ENCODE results near the gene QPRT.
"Not testable (repeated sequence)": the region's sequence is repeated elsewhere in the genome, so short reads cannot be mapped to it uniquely, and the experiment has no call there.

QPRT gene

DNA sequence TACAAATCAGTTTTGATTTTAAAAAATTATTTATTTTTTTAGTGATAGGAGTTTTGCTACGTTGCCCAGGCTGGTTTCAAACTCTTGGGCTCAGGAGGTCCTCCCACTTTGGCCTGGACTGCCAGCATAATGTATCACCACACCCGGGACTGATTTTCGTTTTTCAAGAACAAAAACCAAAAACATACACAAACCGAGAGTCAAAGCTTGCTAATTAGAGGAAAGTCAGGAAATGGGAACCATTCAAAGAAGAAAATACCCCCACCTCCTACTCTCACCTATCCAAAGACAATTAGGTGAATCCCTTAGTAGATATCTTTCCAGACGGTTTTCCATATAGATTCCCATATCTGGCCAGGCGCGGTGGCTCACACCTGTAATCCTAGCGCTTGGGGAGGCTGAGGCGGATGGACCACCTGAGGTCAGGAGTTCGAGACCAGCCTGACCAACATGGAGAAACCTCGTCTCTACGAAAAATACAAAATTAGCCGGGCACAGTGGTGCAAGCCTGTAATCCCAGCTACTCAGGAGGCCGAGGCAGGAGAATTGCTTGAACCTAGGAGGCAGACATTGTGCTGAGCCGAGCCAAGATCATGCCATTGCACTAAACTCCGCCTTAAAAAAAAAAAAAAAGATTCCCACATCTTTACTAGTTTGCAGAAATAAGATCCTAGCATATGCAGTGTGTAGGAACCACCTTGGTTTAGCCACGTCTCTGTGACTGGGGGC, 16.8 kb upstream of the QPRT start:
- Histone ChIP-seq H3K27ac (peak overlapping the region in 13 of 21 experiments; percentile 14 to 96 (median 79)), H3K4me3 (peak overlapping the region in 6 of 7 experiments; percentile 21 to 48 (median 30))

DNA sequence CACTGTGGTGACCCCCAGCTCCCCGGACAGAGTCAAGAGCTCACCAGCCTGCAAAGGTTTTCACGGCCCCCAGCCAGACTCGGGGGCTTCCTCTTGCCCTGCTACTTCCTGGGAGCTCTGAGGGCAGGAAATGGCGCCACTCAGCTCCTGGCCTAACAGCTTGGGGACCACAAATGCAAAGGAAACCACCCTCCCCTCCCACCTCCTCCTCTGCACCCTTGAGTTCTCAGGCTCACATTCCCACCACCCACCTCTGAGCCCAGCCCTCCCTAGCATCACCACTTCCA, 16.3 kb upstream of the QPRT start:
- H3K27ac ChIP-seq = peak overlapping the region in 17 of 21 experiments; percentile 14 to 96 (median 71)
- H3K4me3 ChIP-seq = peak overlapping the region in 6 of 7 experiments; percentile 21 to 48 (median 30)

GRCh38 chr16:29663016-29663806, 15.8 kb upstream of the QPRT start, which contains the start of gene SPN:
Gene SPN (plus strand): TSS chr16:29663247. CDS start chr16:29663729, 482 bp downstream.
- Histone ChIP-seq H3K4me3 (peak within 1 kb of the TSS; percentile 21 to 48 (median 25)), H3K27ac (peak within 1 kb of the TSS in 18 of 21 experiments; percentile 14 to 96 (median 70))

DNA sequence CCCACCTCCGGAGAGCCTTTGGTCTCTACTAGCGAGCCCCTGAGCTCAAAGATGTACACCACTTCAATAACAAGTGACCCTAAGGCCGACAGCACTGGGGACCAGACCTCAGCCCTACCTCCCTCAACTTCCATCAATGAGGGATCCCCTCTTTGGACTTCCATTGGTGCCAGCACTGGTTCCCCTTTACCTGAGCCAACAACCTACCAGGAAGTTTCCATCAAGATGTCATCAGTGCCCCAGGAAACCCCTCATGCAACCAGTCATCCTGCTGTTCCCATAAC, 15.2 kb upstream of the QPRT start:
- peak overlapping the region; percentile 21 to 48 (median 25) for H3K4me3 ChIP-seq
- peak overlapping the region in 16 of 21 experiments; percentile 7 to 96 (median 73) for H3K27ac ChIP-seq

DNA sequence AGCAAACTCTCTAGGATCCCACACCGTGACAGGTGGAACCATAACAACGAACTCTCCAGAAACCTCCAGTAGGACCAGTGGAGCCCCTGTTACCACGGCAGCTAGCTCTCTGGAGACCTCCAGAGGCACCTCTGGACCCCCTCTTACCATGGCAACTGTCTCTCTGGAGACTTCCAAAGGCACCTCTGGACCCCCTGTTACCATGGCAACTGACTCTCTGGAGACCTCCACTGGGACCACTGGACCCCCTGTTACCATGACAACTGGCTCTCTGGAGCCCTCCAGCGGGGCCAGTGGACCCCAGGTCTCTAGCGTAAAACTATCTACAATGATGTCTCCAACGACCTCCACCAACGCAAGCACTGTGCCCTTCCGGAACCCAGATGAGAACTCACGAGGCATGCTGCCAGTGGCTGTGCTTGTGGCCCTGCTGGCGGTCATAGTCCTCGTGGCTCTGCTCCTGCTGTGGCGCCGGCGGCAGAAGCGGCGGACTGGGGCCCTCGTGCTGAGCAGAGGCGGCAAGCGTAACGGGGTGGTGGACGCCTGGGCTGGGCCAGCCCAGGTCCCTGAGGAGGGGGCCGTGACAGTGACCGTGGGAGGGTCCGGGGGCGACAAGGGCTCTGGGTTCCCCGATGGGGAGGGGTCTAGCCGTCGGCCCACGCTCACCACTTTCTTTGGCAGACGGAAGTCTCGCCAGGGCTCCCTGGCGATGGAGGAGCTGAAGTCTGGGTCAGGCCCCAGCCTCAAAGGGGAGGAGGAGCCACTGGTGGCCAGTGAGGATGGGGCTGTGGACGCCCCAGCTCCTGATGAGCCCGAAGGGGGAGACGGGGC, 14.7 kb upstream of the QPRT start:
- peak overlapping the region in 15 of 21 experiments; percentile 31 to 96 (median 71) for H3K27ac ChIP-seq
- peak overlapping the region; percentile 21 to 48 (median 25) for H3K4me3 ChIP-seq

- Histone ChIP-seq H3K27ac (peak overlapping the region in 13 of 21 experiments; percentile 2 to 96 (median 71)), H3K4me3 (peak overlapping the region; percentile 7 to 48 (median 24))
These were observed 13.5 kb upstream of the QPRT start for GRCh38 chr16:29665294-29666077.

DNA sequence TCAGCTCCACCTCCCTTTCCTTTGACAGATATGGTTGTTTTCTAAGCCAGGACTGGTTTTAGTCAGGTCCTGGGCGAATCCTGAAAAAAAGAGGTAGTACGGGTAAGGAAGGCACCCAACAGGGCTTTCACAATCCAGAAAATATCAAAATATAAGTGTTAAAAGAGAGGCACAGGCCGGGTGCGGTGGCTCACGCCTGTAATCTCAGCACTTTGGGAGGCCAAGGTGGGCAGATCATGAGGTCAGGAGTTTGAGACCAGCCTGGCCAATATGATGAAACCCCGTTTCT, 11.7 kb upstream of the QPRT start:
- not testable (repeated sequence) for H3K4me3 ChIP-seq
- peak overlapping the region in 6 of 21 experiments; percentile 2 to 96 (median 54) for H3K27ac ChIP-seq

- no peak overlapping the region for H3K4me3 ChIP-seq
- H3K27ac ChIP-seq = peak overlapping the region in 2 of 21 experiments; percentile 50 to 96
These were observed 11.2 kb upstream of the QPRT start for GRCh38 chr16:29667755-29668154.

- Histone ChIP-seq H3K27ac (no peak overlapping the region), H3K4me3 (no peak overlapping the region)
These were observed 10.7 kb upstream of the QPRT start for GRCh38 chr16:29668267-29668666.

DNA sequence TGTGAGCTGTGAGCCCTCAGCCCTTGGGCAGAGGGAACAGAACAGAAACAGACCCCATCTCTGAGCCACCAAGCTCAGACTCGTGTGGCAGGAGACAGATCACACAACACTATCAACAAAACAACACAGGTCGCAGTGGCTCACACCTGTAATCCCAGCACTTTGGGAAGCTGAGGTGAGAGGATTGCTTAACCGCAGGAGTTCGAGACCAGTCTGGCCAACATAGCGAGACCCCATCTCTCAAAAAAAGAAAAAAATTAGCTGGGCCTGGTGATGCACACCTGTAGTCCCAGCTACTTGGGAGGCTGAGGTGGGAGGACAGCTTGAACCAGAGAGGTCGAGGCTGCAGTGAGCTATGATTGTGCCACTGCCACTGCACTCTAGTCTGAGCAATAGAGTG, 5.5 kb upstream of the QPRT start:
- Histone ChIP-seq H3K4me3 (no peak overlapping the region), H3K27ac (no peak overlapping the region)

DNA sequence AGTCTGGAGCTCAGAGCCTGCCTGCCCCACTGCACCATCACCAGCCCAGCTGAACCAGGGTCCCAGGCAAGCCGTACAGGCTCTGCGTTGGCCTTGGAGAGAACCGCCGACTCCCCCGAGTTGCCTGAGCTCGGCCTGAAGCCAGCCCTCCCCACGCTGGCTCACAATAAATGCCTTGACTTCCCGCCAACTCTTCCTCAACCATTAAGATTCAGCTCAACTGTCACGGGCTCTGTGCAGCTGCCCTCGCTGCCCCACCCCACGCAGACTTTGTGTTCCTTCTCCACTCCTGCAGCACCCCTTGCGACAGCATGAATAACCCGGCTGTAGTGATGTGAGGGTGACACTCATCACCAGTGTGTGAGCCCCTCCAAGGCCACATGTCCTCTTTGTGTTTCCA, 4.8 kb upstream of the QPRT start:
- no peak overlapping the region for H3K27ac ChIP-seq
- no peak overlapping the region for H3K4me3 ChIP-seq

GRCh38 chr16:29675811-29676643, 3.0 kb upstream of the QPRT start:
- H3K27ac ChIP-seq = no peak overlapping the region

GRCh38 chr16:29676989-29677785, 1.8 kb upstream of the QPRT start:
- H3K27ac ChIP-seq = no peak overlapping the region
- H3K4me3 ChIP-seq = no peak overlapping the region

More at GRCh38 chr16:29675811-29676643, 3.0 kb upstream of the QPRT start:
- no peak overlapping the region for H3K4me3 ChIP-seq

DNA sequence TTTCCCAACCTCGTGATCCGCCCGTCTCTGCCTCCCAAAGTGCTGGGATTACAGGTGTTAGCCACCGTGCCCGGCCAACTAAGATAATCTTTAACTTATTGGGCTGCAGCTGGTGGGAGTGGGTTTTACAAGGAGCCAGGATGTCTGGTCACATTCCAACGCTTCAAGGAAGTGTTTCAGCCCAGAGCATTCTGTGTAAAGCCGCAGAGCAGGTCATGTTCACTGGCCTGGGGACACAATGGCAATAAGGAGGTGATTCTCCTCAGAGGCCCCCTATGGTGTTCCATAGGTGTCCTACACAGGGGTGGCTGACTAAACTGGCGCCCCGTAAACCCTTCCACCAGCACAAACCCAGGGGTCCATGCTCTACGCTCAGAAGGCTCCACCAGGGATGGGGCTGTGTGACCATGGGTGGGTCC, 1.2 kb downstream of the QPRT start:
- Histone ChIP-seq H3K27ac (peak overlapping the region in 1 of 21 experiments; percentile 49), H3K4me3 (no peak overlapping the region)

DNA sequence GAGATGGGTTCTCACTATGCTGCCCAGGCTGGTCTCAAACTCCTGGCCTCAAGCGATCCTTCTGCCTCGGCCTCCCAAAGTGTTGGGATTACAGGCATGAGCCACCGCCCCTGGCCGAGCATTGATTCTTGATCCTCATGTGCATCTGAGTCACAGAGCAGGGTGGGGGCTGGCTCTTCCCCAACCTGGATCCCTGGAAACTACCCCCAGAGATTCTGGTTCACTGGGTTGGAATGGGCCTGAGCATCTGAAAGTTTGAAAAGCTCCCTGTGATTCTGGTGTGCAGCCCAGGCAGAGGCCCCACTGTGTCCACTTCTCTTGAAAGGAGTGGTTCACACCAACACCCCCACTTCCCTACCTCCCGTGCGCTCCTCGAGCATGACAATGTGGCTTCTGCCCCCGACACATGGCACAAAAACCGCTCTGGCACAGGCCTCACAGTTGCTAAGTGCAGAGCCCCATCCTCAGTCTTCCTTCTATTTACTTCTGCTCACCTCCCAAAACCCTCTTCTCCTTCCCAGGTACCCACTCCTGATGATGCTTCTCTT, 4.6 kb downstream of the QPRT start:
- no peak overlapping the region for H3K27ac ChIP-seq
- no peak overlapping the region for H3K4me3 ChIP-seq

GRCh38 chr16:29684679-29685078, 5.7 kb downstream of the QPRT start:
- no peak overlapping the region for H3K27ac ChIP-seq
- no peak overlapping the region for H3K4me3 ChIP-seq

DNA sequence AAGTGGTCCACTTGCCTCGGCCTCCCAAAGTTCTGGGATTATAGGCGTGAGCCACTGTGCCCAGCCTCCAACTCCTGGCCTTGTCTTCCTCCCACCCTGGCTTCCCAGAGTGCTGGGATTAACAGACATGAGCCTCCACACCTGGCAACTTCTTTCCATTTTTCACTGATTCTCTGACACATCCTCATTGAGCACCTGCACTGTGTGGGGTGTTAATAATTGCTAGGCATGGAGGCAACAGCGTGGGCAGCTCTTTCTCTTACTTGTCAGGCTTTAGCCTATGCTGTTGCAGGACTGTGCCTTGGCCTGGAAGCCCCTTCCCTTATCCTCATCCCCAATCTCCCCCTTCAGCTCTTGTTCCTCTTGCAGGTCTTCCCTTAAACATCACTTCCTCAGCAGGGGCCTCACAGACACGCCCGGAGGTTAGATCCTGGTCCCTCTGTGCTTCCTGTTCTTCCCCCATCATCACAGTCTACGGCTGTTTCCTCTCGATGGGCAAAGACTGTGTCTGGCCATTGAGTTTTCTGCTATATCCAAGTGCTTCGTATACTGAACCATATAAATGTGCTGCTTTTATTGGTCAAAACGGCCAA, 7.9 kb downstream of the QPRT start:
- Histone ChIP-seq H3K4me3 (no peak overlapping the region), H3K27ac (no peak overlapping the region)

Data from skin epidermis (tissue), 12 donors.